GM12878 (cell line): ENCODE results near the gene SCNN1B. TPM values are rescaled to one million over a fixed set of nuclear protein-coding genes. Genes with fewer than 3 reads are reported as not detected.

Experiments
- SIN3A ChIP-seq: IDR thresholded peaks from 2 replicates; pipeline ENCODE4 v1.6.1; 2012; ENCODE audit warnings: low read depth, low read length, improper control_type of control experiment
- polyA plus RNA-seq, 11 experiments: library from polyadenylated mRNA; depleted of rRNA in 4 of 11; unstranded in 6 of 11; stranded (reverse) in 5 of 11; fragments of >200 nt; fragmentation: Nextera tagmentation in 4 of 11; fragmentation: Illumina TruSeq in 1 of 11; extraction: Ambion mirVana in 4 of 11; extraction: Trizol in 1 of 11; gene quantifications; 1 replicate in 1 of 11; 2 replicates in 10 of 11; pipeline versions ENCODE4 v1.2.1 to v1.2.3, GENCODE V29; 2011 to 2016; ENCODE audit warnings: inconsistent platforms in 2 of 11, missing spikeins in 2 of 11, low read depth in 1 of 11
- total RNA-seq, 4 experiments: library from RNA; depleted of rRNA in 3 of 4; stranded (reverse); fragments of >200 nt in 3 of 4; fragmentation: Illumina TruSeq in 1 of 4; extraction: Trizol in 1 of 4; gene quantifications; 2 replicates each; pipeline versions ENCODE4 v1.2.1 to v1.2.3, GENCODE V29; 2013 to 2021
- TF ChIP-seq, protein P1 (sequence below): IDR thresholded peaks from 2 replicates; pipeline ENCODE4 v1.6.1; 2012; ENCODE audit warnings: mild to moderate bottlenecking, low read depth, low read length
- TF ChIP-seq, protein P2 (sequence below): IDR thresholded peaks from 2 replicates; pipeline ENCODE4 v1.6.1; 2012; ENCODE audit warnings: improper control_type of control experiment, low read depth, low read length; ENCODE audit not compliant: insufficient replicate concordance
- TF ChIP-seq, protein P3 (sequence below): fragments of 450-650 bp; IDR thresholded peaks from 2 replicates; pipeline ENCODE4 v1.6.1; 2018; ENCODE audit warnings: borderline replicate concordance, mild to moderate bottlenecking; ENCODE audit not compliant: partially characterized antibody

The SCNN1B gene
- total and polyA plus RNA-seq, 10 of the 15 experiments (the other 5 are each of a cell fraction or from before 2014, with no cell fraction given) = 0.28 to 1.5 (median 0.64) TPM

DNA sequence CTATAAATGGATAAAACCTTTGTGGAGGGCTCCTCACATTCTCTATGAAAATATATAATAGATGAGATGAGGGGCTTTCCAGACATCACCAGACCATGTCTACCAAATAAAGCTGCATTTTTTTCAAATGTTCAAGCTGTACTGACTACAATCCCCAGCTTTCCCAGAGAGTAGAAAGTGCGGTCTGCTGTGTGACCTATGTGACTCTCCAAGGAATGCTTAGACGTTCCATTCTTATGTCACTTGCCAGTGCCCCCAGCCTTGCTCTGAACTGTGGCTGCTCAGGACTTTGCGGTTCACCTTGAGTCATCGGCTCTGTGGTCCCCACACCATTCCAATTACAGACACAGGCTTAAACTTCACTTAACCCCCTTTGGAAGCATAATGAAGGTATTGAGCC is 47.8 kb upstream of the SCNN1B start (continued):
- TF ChIP-seq, protein P1, sequence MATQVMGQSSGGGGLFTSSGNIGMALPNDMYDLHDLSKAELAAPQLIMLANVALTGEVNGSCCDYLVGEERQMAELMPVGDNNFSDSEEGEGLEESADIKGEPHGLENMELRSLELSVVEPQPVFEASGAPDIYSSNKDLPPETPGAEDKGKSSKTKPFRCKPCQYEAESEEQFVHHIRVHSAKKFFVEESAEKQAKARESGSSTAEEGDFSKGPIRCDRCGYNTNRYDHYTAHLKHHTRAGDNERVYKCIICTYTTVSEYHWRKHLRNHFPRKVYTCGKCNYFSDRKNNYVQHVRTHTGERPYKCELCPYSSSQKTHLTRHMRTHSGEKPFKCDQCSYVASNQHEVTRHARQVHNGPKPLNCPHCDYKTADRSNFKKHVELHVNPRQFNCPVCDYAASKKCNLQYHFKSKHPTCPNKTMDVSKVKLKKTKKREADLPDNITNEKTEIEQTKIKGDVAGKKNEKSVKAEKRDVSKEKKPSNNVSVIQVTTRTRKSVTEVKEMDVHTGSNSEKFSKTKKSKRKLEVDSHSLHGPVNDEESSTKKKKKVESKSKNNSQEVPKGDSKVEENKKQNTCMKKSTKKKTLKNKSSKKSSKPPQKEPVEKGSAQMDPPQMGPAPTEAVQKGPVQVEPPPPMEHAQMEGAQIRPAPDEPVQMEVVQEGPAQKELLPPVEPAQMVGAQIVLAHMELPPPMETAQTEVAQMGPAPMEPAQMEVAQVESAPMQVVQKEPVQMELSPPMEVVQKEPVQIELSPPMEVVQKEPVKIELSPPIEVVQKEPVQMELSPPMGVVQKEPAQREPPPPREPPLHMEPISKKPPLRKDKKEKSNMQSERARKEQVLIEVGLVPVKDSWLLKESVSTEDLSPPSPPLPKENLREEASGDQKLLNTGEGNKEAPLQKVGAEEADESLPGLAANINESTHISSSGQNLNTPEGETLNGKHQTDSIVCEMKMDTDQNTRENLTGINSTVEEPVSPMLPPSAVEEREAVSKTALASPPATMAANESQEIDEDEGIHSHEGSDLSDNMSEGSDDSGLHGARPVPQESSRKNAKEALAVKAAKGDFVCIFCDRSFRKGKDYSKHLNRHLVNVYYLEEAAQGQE = no peak
- TF ChIP-seq, protein P2, sequence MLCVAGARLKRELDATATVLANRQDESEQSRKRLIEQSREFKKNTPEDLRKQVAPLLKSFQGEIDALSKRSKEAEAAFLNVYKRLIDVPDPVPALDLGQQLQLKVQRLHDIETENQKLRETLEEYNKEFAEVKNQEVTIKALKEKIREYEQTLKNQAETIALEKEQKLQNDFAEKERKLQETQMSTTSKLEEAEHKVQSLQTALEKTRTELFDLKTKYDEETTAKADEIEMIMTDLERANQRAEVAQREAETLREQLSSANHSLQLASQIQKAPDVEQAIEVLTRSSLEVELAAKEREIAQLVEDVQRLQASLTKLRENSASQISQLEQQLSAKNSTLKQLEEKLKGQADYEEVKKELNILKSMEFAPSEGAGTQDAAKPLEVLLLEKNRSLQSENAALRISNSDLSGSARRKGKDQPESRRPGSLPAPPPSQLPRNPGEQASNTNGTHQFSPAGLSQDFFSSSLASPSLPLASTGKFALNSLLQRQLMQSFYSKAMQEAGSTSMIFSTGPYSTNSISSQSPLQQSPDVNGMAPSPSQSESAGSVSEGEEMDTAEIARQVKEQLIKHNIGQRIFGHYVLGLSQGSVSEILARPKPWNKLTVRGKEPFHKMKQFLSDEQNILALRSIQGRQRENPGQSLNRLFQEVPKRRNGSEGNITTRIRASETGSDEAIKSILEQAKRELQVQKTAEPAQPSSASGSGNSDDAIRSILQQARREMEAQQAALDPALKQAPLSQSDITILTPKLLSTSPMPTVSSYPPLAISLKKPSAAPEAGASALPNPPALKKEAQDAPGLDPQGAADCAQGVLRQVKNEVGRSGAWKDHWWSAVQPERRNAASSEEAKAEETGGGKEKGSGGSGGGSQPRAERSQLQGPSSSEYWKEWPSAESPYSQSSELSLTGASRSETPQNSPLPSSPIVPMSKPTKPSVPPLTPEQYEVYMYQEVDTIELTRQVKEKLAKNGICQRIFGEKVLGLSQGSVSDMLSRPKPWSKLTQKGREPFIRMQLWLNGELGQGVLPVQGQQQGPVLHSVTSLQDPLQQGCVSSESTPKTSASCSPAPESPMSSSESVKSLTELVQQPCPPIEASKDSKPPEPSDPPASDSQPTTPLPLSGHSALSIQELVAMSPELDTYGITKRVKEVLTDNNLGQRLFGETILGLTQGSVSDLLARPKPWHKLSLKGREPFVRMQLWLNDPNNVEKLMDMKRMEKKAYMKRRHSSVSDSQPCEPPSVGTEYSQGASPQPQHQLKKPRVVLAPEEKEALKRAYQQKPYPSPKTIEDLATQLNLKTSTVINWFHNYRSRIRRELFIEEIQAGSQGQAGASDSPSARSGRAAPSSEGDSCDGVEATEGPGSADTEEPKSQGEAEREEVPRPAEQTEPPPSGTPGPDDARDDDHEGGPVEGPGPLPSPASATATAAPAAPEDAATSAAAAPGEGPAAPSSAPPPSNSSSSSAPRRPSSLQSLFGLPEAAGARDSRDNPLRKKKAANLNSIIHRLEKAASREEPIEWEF = no peak
- TF ChIP-seq, protein P3, sequence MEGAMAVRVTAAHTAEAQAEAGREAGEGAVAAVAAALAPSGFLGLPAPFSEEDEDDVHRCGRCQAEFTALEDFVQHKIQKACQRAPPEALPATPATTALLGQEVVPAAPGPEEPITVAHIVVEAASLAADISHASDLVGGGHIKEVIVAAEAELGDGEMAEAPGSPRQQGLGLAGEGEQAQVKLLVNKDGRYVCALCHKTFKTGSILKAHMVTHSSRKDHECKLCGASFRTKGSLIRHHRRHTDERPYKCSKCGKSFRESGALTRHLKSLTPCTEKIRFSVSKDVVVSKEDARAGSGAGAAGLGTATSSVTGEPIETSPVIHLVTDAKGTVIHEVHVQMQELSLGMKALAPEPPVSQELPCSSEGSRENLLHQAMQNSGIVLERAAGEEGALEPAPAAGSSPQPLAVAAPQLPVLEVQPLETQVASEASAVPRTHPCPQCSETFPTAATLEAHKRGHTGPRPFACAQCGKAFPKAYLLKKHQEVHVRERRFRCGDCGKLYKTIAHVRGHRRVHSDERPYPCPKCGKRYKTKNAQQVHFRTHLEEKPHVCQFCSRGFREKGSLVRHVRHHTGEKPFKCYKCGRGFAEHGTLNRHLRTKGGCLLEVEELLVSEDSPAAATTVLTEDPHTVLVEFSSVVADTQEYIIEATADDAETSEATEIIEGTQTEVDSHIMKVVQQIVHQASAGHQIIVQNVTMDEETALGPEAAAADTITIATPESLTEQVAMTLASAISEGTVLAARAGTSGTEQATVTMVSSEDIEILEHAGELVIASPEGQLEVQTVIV = no peak
- TF ChIP-seq SIN3A = no peak
